Fibroblast of the conjunctiva (primary cell): Measurements from ENCODE around the gene RING1.

Experiments used
- DNase-seq: peaks from one replicate; pipeline ENCODE4 v3.0.0-alpha.2; 2010; ENCODE audit warnings: low read depth

The RING1 gene

DNA sequence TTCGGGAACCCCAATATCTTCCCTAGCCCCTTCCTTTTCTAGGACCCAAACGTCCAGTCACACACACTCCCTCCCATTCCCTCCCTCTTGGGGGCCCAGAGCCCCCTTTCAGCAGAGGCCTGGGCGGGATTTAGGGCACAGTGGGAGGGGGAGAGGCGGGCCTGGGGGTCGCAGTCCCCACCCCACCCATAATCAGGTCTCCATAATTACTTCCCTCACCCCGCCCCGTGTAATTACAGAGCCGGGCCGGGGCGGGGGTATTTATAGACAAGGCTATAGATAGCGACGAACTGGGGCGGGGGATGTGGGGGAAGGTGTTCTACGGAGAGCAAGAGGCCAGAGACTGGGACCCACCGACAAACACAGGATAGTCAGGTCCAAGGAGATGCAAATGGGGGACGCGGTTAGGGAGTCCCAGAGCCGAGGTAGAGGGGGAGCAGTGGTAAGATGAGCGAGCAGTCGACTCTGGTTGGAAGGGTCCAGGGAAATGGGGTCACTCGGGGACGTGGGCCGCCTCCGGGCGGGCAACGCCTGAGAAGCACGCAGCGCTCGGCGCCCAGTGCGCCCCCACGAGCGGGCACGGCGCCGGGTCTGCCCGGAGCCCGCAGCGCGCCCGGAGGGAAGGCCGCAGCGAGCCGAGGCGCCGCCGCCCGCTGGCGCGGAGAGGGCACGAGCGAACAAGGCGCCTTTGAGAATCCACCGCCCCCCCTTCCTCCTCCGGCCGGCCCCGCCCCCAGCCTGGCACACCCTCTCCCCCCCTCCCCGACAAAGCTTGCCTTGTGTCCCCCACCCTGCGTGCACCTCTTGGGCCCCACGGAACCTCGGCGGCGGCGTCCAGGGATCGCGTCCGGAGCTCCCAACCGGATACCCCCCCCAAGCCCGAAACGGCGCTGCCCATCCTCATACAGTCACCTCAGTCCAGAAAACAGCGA lies 15.4 kb upstream of the RING1 start:
- no peak for DNase-seq

DNA sequence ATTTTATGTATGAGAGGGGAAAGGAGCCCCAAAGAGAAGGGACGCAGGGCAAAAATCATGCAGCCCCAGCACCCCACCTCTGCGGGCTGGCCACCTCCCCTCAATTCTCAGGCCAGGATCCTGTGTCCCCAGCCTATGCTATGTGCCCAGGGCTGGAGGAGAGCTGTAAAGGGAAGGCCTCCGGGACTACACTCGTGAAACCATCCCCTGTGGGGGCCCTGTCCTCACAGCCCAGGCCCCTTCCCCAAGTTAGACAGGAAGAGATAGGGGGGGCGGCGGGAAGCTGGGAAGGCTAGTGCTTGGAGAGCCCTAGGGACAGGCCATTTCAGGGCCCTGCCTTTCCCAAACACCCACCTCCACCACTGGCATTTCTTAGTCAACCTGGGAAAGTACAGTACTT lies 14.7 kb upstream of the RING1 start:
- no peak for DNase-seq

DNA sequence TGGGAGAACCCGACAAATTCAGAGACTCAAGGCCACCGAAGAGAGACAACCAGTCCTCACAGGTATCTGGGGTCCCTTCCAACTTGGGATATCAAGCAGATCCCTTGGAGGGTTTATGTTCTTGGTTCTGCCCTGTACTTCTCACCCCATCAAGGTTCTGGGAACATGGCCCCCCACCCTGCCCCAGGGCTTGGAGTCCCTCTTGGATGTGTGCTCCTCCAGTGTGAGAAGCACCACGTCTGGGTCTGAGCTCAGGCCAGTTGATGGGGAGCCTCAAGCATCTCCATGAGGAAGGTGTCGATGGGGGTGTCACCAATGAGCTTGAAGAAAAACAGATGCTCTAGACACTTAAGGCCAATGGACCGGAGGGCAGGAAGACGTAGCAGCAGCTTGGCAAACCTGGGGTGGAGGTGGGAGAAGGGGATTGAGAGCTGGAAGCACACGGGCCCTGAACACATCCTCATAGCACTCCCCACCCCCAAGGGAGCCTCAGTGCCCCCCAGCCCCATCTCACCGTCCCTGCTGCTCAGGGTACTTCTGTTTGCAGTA lies 13.8 kb upstream of the RING1 start:
- DNase-seq = no peak

DNA sequence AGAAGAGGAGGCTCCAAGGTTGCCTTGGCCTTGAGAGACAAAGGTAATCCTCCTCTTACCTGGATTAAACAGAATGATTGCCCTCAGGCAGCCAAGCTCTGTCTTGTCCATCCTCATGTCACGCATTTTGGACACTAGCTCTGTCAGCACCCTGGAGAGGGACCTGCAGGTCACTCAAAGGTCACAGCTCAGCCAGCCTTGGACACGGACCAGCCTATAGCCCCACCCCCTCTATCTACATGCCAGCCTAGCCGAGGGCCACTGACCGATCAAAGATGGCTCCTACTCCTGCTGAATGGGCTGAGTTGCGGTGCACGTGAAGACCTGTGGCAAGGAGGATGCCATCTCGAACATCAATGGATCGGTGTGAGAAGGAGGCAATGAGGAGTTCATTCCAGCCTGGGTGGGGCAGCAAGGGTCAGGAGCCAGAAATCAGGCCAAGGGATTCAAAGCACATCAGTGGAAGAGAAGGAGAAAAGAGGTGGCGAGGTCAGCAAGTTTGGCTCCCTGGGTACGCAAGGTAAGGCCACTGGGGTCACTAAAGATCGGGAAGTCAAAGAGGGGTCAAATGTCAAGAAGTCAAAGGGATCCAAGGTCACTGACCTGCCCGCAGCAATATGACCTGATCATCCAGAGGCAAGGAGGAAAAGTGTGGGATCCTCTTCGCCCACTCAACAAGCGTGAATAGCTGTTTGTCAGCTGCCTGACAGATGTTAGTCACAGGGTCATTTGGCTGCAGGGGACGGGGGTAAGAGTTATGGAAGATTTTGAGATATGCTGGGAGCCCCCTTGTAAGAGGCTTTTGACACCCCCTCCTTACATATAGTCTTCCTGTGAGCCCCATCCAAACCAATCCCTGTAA lies 12.8 kb upstream of the RING1 start:
- no peak for DNase-seq

DNA sequence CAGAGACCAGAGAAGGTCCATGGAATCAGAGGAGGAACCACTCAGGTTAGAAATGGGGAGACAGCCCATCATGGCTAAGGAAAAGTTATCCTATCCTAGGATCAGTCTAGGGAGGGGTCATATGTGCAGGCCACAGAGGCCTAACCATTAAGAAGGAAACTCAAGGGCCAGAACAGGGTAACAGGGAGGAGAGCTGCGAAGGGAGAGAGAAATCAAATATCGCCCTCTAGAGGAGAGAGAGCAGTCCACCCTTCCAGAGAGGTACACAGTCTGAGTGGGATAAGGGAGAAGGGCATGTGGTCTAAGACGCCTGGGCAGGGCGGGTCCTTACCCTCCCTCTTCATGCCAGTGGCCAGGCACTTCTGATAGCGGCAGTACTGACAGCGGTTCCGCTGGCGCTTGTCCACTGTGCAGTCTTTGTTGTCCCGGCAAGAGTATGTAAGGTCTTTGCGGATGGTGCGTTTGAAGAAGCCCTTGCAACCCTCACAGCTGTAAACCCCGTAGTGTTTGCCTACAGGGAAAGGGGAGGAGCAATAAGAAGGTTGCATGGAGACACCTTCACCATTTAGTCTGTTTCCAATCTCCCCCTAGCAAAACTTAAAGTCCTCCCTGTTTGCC lies 10.8 kb upstream of the RING1 start:
- DNase-seq = peak; percentile 54

DNA sequence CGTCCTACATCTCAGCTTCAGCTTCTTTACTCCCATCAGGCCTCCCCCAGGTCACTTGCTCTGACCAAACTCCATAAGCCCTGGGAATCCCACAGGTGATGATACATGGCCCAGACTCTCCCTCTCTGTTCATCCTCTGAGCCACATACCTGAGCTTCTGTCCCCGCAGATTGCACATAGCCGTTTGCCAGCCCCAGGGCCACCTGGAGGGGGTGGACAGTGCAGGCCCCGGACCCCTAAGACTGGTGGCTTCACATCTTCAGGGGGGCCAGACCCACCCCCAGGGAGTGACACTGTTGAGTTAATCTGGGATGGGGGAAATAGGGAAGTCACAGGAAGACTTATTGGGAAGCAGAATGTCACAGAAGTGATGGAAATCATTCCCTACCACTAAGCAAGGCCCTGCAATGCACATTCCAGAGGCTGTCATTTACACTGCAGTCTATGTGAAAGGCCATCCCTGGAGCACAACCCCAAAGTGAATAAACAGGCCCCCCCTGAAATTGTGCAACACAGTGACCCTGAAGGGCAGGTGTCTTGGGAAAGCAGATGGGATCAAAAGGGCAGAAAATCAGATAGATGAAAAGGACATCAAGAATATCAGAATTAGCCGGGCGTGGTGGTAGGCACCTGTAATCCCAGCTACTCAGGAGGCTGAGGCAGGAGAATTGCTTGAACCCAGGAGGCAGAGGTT lies 10.0 kb upstream of the RING1 start:
- DNase-seq = no peak

DNA sequence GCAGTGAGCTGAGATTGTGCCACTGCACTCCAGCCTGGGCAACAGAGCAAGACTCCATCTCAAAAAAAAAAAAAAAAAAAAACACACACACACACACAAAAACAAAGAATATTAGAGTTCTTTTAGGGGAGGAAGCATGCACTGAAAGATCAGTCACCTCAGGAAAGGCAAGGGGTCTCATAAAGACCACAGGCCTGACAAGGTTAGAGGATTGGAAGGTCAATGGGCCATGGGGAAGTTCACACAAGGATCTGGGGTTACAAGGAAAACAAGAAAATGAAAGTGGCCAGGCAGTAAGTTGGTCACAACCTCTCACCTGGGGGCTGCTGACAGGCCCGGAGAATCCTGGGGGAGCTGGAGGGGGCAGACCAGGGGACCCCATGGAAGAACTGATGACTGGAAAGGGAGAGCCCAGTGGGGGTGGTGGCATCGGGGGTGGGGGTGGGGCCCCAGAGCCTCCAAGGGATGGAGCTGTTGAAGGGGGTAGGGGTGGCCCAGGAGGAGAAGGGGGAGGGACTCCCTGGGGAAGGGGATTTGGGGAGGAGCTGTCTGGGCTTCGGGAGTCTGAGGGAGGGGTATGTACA lies 9.4 kb upstream of the RING1 start:
- no peak for DNase-seq

DNA sequence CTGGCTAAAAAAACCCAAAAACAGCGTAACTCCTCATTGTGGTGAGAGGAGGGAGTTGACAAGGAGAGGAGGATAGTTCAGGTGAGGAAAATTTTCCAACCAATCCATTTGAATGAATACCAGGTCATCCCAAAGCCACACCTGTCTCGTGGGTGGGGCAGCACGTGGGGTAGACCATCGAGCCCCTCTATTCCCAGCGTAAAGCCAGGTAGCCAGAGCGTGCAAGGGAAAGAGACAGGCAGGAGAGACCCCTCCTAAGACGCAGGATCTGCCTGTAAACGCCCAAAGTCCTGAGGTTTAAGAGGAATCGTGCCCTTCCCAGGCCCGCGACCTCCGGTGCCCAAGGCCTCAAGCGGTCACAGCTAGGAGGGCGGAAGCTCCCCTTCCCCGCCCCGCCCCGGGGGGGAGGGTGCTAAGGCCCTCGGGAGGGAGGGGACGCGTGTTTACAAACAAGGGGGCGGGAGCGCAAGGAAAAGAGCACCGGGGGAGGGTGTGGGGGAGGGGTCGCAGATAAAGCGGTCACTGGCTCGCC lies 8.5 kb upstream of the RING1 start:
- DNase-seq = no peak

DNA sequence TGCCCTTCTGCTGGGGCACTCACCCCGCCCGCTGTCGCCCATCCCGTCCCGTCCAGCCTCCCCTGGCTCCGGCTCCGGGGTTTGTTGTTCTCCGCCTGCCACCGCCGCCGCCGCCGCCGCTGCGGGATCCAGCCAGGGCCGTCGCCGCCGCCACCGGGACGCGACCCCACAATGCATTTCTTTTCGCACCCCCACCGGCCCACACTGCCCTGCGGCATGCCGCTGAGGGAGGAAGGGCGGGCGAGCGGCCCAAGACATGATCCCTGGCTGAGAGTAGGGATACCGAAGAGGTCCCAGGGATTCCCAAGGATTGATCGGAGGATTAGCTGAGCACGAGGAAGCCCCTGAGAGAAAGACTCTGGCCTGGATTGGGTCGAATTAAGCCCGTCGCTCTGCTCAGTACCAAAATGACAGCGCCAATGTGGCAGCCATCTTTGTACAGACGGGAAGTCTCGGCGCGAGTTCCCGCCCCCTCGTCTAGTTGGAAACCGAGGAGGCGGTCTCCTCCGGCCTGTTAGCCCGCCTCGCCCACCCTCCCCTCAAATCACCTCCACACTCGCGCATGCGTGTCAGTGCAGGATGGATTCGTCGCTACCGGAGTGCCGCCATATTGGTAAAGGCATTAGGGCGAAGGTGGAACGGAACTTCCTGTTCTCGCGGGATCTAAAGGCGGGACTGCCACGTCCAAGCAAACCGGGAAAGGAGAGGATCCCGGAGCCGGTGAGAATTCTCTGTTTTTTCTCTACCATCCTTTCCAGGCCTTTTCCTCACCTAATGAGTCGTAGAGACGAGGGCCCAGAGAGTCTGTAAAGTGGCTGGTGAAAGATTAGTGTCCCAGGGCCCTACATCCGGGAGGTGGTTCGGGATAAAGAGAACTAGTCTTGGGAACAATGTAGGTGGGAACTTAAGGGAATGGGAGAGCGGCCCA lies 7.8 kb upstream of the RING1 start, which contains the start of the genes RXRB and SLC39A7:
Gene RXRB, minus strand, starts transcription at position 447 of the 928 bp plus-strand sequence. Its CDS starts 189 bp downstream, at position 258.
Gene SLC39A7, plus strand, starts transcription at position 649 of the 928 bp plus-strand sequence. CDS start 379 bp downstream, outside the sequence.
- DNase-seq = peak; percentile 99

DNA sequence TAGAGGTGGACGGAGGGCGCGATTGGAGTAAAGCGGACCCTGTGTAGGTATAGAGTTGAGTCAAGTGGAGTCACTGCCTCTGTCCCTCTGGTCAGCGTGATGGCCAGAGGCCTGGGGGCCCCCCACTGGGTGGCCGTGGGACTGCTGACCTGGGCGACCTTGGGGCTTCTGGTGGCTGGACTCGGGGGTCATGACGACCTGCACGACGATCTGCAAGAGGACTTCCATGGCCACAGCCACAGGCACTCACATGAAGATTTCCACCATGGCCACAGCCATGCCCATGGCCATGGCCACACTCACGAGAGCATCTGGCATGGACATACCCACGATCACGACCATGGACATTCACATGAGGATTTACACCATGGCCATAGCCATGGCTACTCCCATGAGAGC lies 7.2 kb upstream of the RING1 start:
- no peak for DNase-seq

DNA sequence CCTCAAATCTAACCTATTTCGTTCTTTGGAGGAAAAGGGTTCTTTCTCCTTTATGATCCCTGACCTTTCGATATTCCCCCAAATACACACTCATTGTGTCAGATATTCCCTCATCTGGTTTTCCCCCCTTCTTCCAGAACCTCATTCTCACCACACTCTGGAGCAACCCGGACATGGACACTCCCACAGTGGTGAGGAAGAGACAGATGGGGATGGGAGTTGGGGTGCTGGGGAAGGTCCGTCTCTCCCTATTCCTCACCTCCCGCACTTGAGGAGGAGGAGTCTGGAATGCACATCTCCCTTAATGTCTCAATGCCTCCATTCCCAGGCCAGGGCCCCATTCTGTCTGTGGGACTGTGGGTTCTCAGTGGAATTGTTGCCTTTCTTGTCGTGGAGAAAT lies 6.4 kb upstream of the RING1 start:
- no peak for DNase-seq

DNA sequence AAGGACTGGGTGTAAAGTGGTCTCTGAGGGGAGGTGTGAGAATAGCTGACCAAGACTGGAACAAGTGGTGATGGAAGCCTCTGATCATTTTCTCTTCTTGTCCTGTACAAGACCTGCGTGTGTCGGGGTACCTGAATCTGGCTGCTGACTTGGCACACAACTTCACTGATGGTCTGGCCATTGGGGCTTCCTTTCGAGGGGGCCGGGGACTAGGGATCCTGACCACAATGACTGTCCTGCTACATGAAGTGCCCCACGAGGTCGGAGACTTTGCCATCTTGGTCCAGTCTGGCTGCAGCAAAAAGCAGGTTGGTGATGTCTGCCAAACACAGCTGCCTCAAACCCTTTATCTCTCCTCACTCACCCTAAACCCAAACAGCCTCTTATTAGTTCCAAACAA lies 5.5 kb upstream of the RING1 start:
- no peak for DNase-seq

DNA sequence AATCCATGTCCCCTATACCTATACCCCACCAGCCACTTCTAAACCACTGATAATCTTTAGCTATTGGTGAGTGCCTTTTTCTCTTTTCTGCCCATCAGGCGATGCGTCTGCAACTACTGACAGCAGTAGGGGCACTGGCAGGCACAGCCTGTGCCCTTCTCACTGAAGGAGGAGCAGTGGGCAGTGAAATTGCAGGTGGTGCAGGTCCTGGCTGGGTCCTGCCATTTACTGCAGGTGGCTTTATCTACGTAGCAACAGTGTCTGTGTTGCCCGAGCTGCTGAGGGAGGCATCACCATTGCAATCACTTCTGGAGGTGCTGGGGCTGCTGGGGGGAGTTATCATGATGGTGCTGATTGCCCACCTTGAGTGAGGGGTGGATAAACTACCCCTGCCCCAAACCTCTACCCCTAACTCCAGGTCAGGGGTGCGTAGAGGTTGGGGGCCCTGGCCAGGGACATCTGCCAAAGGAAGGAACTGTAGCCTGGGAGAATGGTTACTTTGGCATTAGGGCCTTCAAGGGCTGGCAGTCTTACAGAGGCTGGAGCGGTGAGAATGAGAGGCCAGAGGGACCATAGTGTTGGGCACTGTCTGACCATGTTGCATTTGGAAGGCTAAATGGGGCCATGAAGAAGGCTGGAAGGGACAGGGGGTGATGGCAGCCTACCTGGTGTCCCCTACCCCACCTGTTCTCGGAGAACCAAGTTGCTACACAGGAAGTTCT lies 4.7 kb upstream of the RING1 start:
- DNase-seq = no peak

DNA sequence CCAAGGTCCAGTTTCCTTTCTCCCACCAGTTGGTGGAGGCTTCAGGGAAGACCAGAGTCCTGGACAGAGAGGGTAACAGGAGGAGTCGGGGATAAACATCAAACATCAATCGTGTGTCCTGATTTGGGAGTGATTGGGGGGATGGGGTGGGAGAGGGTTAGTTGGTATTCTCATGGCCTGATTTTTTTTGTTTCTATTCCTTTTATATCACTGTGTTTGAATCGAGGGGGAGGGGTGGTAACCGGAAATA lies 4.2 kb upstream of the RING1 start:
- DNase-seq = no peak

DNA sequence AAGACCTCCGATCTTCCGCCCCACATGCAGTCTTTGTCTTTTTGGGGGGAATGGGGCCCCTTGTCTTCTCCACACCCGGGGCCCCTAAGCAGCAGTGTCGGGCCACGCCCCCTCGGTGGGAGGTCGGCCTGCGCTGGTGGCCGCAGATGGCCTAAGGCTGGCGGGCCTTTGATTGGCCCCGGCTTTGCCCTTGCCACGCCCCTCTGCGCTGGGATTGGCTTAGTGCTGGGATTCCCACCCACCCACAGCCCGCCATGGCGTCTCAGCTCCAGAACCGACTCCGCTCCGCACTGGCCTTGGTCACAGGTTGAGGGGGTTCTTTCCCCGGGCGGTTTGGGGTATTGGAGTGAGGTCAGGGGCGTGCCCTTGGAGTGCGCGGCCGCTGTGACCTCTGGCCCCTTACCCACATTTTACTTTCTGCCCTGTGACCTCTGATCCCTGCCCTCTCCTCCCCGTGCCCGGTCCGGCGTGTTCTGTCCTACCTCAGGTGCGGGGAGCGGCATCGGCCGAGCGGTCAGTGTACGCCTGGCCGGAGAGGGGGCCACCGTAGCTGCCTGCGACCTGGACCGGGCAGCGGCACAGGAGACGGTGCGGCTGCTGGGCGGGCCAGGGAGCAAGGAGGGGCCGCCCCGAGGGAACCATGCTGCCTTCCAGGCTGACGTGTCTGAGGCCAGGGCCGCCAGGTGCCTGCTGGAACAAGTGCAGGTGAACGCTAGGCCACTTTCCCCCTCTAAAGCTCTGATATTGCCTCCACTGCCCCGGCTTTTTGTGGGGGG lies 3.7 kb upstream of the RING1 start, which contains the start of gene HSD17B8:
Gene HSD17B8, plus strand, starts transcription at position 241 of the 776 bp plus-strand sequence. Its CDS starts 14 bp downstream, at position 255.
- peak; percentile 80 for DNase-seq

DNA sequence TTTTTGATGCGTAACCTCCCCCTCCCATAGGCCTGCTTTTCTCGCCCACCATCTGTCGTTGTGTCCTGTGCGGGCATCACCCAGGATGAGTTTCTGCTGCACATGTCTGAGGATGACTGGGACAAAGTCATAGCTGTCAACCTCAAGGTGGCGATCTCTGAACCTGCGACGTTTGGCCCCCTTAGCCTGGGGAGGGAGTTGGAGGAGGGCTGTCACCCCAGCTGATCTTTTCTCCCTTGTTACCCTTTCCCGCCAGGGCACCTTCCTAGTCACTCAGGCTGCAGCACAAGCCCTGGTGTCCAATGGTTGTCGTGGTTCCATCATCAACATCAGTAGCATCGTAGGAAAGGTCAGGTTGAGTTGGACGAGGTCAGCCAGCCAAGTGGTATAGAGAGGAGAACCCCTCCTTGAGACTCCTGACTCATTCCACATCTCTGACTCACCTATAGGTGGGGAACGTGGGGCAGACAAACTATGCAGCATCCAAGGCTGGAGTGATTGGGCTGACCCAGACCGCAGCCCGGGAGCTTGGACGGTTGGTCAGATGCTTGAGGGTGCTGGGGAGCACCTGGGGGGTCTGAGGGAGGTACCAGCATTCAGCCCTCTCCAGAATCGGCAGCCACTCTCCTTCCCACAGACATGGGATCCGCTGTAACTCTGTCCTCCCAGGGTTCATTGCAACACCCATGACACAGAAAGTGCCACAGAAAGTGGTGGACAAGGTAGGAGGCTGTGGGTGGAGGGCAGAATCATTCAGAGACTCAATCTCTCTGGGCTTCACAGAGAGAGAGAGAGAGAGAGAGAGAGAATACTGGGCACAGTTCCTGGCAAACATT lies 2.9 kb upstream of the RING1 start:
- no peak for DNase-seq
